GM12878 (cell line): Measurements from ENCODE around the gene CANX.

Source experiments
- CTCF ChIP-seq, 3 experiments: IDR thresholded peaks in 2 of 3; conservative IDR thresholded peaks in 1 of 3; 2 replicates each; pipeline ENCODE4 v1.5.1; 2011; ENCODE audit warnings: low read depth in 3 of 3, low read length in 3 of 3, mild to moderate bottlenecking in 3 of 3, control low read depth in 2 of 3, moderate library complexity in 2 of 3, inconsistent platforms in 1 of 3, mixed read lengths in 1 of 3; ENCODE audit not compliant: control insufficient read depth in 2 of 3, insufficient read depth in 1 of 3; ENCODE audit errors: extremely low read depth in 1 of 3
- DPF2 ChIP-seq: fragments of 450-650 bp; IDR thresholded peaks from 2 replicates; pipeline ENCODE4 v1.6.1; 2017; ENCODE audit warnings: mild to moderate bottlenecking
- EZH2 ChIP-seq: IDR thresholded peaks from 2 replicates; pipeline ENCODE4 v1.6.1; 2012; ENCODE audit warnings: low read depth, mild to moderate bottlenecking, control low read depth, inconsistent platforms, low read length, borderline replicate concordance; ENCODE audit not compliant: control insufficient read depth
- MXI1 ChIP-seq: fragments of 150-350 bp; IDR thresholded peaks from 2 replicates; pipeline ENCODE4 v1.6.1; 2011; ENCODE audit warnings: low read depth, mild to moderate bottlenecking, inconsistent platforms, low read length, improper control_type of control experiment
- NBN ChIP-seq: fragments of 450-650 bp; IDR thresholded peaks from 2 replicates; pipeline ENCODE4 v1.6.1; 2016
- NFYB ChIP-seq: IDR thresholded peaks from 2 replicates; pipeline ENCODE4 v1.6.1; 2011; ENCODE audit warnings: low read depth, mild to moderate bottlenecking, low read length, improper control_type of control experiment, moderate library complexity; ENCODE audit not compliant: insufficient read depth
- PBX3 ChIP-seq: IDR thresholded peaks from 2 replicates; pipeline ENCODE4 v1.6.1; 2011; ENCODE audit warnings: mild to moderate bottlenecking, low read depth, low read length, moderate library complexity; ENCODE audit not compliant: insufficient replicate concordance
- SREBF2 ChIP-seq: IDR thresholded peaks from 2 replicates; pipeline ENCODE4 v1.6.1; 2012; ENCODE audit warnings: mild to moderate bottlenecking, low read length
- TF ChIP-seq, protein P1 (sequence below): IDR thresholded peaks from 2 replicates; pipeline ENCODE4 v1.6.1; 2012; ENCODE audit warnings: low read depth, low read length, improper control_type of control experiment

- TF ChIP-seq CTCF (IDR thresholded peaks at IDR 0.05 in 2 of 3, conservative IDR thresholded peaks at IDR 0.05 in 1 of 3; ENCODE audit: control insufficient read depth in 2 of 3, extremely low read depth in 1 of 3, insufficient read depth in 1 of 3, low read depth in 3 of 3, low read length in 3 of 3) (no peak), NBN (no peak), PBX3 (no peak), DPF2 (no peak), MXI1 (no peak), EZH2 (no peak), SREBF2 (no peak), NFYB (no peak)
- TF ChIP-seq, protein P1, sequence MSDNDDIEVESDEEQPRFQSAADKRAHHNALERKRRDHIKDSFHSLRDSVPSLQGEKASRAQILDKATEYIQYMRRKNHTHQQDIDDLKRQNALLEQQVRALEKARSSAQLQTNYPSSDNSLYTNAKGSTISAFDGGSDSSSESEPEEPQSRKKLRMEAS = no peak
These were observed 68.1 kb downstream of the CANX start for GRCh38 chr5:179766726-179767455.
